Activated T-helper 1 cell treated with Interleukin-2 at 50 U/mL for 16 hours (primary cell): ENCODE data around the gene ADORA1.

Experiments used
- DNase-seq: peaks from one replicate; pipeline ENCODE4 v3.0.0-alpha.2; 2020; ENCODE audit warnings: low read depth

ADORA1 gene

GRCh38 chr1:203122159-203122558 is 5.4 kb upstream of the ADORA1 start:
- no peak for DNase-seq

DNA sequence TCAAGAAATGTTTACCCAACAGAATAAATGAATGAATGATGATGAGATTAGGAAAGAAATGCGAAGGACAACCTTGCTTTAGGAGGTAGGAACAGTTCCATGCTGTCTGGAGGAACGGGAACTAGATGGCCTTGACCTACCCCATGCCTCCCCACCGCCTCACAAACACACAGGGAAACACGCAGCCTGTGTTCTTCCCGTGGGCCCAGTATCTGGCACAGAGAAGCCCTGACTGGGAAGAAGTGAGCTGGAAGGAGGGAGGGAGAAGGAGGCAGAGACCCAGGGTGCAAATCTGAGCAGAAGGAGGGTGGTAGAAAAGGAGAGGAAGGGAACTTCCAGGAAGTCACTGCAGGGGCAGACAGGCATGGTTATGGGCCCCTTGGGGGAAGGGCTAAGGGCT is 3.5 kb upstream of the ADORA1 start:
- no peak for DNase-seq

DNA sequence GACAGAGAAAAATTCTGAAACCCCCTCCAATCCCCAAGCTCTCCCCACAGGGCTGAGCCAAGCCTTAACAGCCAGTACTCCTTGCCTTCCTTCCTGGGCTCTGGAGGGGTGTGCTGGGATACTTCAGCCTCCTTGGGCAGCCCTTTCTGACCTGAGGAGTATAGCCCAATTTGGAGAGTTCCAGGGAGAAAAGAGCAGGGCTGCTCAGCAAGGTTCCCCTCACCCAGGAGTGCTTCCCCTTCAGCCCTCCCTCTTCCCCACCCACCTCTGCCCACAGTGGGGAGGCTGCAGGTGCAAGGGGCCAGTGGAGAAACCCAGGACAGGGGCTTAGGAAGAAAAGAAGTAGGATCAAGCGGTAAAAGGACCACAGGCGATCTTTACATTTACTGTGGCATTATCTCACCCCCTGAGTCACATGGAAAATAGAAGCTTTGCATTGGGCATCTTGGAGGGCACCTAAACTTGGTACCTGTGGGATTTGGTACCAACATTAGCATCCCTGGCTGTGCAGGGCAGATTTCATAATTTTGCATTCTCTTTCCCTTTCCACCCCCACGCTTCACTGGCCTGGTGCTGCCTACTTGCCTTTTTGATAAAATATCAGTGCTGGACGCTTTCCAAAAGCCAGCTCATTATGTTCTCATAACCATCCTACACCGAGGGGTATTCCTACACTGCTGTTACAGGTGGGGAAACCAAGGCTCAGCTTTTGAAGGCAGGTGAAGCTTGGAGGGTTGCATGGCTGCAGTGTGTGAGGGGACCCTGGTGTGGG is 2.8 kb upstream of the ADORA1 start:
- no peak for DNase-seq

DNA sequence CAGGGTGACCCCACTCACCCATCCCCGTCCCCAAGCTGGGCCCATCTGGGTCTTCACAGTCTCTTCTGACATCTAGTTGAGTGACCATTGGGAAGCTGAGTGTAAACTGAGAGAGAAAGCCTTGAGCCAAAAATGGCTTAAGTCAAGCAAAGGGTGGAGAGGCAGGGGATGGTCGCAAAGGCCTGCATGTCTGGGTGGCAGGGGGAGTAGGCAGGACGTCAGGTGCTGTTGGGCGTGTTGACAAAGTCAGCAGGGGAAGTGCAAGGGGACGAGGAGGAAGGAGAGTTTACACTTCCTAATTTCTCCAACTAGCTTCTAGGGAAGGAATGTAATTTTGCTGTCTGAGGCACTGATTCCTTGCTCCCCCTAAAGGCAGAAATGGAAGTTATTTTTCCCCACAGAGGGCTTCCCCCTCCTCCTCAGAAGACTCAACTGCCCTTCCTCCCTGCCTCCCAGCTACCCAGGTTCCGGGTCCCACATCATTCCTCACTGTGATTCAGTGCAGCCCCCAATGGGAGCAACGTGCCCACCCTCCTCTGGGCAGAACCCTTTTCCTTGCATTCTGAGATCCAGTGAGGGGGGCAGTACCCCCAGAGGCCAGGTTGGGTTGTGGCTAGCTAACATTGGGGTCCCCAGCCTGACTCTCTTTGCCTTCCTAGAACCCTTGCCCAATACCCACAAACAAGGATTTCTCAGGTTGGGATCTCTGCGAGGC is 1.2 kb upstream of the ADORA1 start:
- DNase-seq, result no peak

DNA sequence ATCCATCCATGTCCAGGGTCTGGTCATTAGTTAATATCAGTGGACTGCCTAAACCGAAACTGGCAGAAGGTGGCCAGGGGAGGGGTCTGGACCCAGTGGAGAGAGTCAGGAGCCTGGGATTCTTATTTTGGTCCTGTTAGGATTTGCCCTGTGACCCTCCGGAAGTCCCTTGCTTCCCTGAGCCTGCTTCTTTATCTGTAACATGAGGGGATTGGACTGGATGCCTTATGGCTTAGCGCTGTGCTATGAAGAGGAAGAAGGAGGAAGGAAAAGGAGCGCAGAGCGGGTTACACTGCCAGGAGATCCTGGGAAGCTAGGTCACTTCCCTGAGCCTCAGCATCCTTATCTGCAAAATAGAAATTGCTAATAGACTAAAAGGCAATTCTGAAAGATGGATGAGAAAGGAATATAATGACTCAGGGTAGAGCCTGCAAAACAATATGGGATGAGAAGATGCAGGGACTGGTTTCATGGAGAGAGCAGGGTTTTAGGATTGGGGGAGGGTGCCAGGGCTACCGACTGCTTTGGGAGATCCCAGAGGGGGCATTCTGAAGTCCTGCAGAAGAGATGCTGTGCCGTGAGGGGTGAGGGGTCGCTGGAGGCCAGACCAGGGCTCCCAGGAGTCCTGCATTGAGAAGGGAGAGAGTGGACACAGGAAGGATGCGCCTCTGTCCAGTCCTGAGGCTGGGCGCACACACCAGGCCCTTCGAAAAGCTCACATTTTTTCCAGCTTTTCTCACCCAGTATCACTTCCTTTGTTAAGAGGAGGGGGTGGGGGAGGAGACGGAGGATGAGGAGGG is 460 bp upstream of the ADORA1 start:
- DNase-seq, result no peak

DNA sequence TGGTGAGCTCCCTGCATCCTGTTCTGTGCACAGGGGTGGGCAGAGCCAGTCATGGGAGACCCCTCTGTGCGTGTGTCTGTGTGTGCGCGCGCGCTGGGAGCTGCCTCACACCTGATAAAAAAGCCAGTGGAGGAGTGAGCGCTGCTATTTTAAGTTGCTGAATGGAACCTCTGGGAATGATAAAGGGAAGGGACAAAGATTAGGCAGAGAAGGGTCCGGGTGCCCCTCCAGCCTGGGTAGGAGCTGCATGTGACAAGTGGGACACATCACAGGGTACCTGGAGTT is 847 bp downstream of the ADORA1 start:
- DNase-seq, result no peak

DNA sequence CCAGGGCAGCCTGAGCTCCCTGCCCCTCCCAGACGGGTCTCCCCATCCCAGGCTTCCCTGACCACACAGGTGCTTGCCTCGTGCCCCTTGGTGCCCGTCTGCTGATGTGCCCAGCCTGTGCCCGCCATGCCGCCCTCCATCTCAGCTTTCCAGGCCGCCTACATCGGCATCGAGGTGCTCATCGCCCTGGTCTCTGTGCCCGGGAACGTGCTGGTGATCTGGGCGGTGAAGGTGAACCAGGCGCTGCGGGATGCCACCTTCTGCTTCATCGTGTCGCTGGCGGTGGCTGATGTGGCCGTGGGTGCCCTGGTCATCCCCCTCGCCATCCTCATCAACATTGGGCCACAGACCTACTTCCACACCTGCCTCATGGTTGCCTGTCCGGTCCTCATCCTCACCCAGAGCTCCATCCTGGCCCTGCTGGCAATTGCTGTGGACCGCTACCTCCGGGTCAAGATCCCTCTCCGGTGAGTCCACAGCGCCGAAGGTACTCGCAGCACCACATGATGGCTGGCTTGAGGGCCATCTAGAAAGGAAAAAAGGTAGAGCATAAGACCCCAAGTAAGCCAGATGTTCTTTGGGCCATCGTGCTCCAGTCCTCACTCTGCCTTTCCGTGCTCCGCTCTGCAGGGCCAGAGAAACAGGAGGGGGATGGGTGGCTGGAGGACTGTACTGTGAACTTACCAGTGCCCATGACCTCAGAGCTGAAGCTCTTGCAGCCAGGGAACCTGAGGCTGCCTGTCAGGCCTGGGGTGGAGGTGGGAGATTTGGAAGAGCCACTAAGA is 1.4 kb downstream of the ADORA1 start:
- no peak for DNase-seq

DNA sequence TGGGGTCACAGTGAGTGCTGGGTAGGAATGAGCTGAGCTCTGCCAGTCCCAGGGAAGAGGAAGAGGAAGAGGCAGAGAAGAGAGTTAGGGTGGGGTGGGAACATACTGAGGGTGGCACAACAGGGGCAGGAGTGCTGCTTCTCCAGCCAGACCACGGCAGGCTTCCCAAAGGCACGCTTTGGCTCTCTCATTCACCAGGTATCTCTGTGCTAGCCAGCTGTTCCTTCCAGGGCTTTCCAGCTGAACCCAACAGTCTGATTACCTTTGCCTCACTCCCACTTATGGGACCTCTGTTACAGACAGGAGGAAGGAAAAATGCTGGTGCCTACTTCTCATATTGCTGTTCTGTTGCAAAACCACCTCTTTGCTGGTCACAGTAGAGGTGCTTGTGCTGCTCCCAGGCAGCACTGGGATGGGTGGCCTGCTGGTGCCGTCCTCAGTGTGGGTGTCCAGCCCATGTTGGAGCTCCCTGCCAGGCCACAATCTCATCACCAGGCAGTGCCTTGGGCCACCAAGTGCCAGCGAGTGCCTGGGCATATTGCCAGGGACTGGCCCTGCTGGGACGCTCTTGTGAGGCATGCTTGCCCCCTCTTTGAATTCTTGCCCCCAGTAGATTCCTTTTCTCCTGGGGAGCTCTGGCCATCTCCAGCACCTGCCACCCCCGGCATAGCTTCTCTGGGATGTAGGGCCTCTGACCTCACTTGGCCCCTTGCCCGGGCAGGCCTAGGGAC is 2.1 kb downstream of the ADORA1 start:
- DNase-seq, result no peak

GRCh38 chr1:203130358-203130985 is 2.9 kb downstream of the ADORA1 start:
- DNase-seq, result no peak

GRCh38 chr1:203131548-203132200 is 4.1 kb downstream of the ADORA1 start:
- no peak for DNase-seq

GRCh38 chr1:203133970-203134725 is 6.6 kb downstream of the ADORA1 start:
- DNase-seq, result no peak

DNA sequence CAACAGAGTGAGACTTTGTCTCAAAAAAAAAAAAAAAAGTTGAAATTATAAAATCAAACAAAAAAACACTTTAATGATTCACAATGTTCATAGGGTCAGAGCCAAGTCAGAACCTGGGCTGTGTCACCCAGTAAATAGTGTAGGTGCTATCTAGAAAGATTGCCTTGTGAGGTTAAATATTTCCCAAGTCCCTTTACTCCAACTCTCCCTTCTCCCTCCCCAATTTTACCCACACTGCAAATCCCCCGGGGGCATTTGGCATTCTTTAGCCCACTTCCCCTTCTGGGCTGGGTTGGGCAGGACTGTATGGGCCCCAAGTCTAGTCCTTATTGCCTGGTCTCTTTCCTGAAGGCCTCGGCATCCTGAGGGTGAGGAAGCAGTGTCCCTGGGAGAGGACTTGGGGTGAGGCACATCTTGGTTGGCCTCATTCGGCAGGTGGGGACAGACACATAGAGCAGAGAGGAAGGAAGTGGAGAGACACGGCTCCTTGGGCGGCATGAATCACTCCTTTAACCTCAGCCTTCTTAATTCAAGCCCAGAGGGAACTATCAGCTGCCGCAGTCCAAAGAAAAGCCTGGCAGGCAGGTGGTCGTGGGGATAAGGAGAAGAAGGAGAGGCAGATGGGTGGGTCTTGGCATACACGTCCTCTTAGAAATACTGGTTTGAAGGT is 8.2 kb downstream of the ADORA1 start:
- DNase-seq, result no peak

GRCh38 chr1:203136409-203137042 is 9.0 kb downstream of the ADORA1 start:
- DNase-seq, result no peak

- DNase-seq, result no peak
Observed at GRCh38 chr1:203137324-203137723, 9.8 kb downstream of the ADORA1 start.

GRCh38 chr1:203138066-203138465 is 10.5 kb downstream of the ADORA1 start:
- DNase-seq, result no peak

DNA sequence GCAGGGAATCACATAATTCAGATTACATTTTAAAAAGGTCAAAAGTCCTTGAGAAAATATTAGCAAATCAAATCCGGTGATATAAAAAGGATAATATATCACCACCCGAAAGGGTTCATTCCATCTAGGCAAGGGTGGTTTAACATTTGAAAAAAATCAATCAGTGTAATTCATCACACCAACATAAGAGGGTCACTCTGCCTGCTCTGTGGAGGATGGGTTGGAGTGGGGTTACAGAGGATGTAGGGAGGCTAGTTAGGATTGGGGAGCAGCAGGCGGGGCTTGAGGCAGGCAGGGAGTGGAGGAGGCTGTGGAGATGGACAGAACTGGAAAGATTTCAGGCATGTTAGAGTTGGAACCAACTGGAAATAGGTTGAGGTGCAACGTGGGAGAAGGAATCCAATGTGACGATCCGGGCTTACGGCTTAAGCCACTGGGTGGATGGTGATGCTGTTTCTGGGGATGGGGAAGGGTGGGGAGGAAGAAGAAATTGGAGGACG is 12.5 kb downstream of the ADORA1 start:
- DNase-seq, result no peak

DNA sequence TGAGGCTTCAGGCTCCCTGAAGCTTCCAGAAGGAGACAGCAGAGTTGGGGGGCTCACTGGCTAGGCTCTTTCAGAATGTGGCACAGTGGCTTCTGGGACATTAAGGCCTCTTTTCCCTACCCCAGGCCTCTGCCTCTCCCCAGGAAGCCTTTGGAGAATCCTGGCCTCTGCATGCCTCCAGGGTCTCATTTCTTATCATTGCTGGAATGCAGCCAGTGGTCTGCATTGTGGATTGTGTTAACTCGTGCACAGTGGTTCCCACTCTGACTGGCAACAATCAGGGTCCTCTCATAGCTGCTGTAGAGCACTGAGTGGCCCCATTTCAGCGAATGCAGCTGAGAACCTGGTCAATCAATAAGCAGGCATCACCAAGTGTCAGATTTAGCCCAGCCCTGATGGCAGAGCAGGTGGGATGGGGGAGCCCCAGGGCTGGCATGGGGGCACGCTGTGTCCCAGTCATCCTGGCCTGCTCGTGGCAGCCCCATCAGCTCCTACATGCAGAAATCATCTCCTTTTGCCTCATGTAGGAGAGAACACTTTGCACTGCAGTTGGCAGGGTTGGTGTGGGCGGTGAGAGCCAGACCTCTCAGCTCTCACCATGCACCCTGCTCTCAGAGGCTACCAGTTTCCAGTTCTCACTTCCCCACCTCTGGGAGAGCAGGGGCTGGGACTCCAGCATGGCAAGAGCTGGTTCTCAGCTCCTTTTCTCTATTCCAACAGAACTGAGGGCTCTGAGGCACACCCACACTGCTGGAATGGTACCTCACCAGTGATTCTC is 13.4 kb downstream of the ADORA1 start:
- DNase-seq, result no peak

DNA sequence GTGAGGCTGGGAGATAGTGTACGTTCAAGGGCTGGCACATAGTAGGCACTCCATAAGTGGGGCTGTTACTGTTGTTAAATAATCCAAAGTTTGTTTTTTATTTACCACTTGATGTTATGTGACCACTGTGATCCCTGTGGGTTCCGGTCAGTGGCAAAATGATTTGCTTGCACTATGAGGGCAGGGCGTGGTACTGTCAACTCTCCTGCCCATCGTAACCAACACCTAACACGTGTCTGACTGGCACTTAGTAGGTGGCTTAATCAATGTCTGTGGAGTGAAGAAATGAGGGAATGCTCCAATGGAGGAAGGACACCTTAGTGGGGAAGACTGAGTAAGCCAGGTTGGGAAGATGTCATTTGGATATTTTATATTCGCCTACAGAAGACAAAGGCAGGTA is 14.6 kb downstream of the ADORA1 start:
- no peak for DNase-seq
